CMK (cell line): ENCODE results near the gene MTA1.
A peak's percentile ranks its signal among the peaks of the same experiment; 100 is the strongest.

Source experiments
- DNase-seq: peaks from one replicate; pipeline ENCODE4 v3.0.0-alpha.2; 2010; ENCODE audit warnings: low read depth

The MTA1 gene

GRCh38 chr14:105476831-105477659 lies 57.4 kb downstream of the MTA1 start:
- DNase-seq, result no peak

- DNase-seq, result peak; percentile 87
Measured at GRCh38 chr14:105477660-105478397, 58.2 kb downstream of the MTA1 start.

GRCh38 chr14:105478398-105479251 lies 59.0 kb downstream of the MTA1 start:
- DNase-seq, result no peak

- no peak for DNase-seq
Measured at GRCh38 chr14:105479431-105480158, 60.0 kb downstream of the MTA1 start.

- no peak for DNase-seq
Measured at GRCh38 chr14:105480199-105480746, 60.6 kb downstream of the MTA1 start.

GRCh38 chr14:105480807-105481801 lies 61.5 kb downstream of the MTA1 start:
- DNase-seq, result no peak

- DNase-seq, result peak; percentile 65
Measured at GRCh38 chr14:105481886-105482457, 62.3 kb downstream of the MTA1 start.

GRCh38 chr14:105482486-105483110 lies 63.0 kb downstream of the MTA1 start:
- no peak for DNase-seq

- DNase-seq, result no peak
Measured at GRCh38 chr14:105483300-105484068, 63.9 kb downstream of the MTA1 start.

- DNase-seq, result no peak
Measured at GRCh38 chr14:105484069-105484996, 64.7 kb downstream of the MTA1 start.

- DNase-seq, result no peak
Measured at GRCh38 chr14:105484997-105485393, 65.4 kb downstream of the MTA1 start.

GRCh38 chr14:105485739-105486162 lies 66.1 kb downstream of the MTA1 start:
- no peak for DNase-seq

- DNase-seq, result no peak
Measured at GRCh38 chr14:105486163-105486973, 66.7 kb downstream of the MTA1 start, which contains the start of gene CRIP1. Gene CRIP1, plus strand, starts transcription at chr14:105486886. Its CDS starts 374 bp downstream, at chr14:105487260.

GRCh38 chr14:105486974-105487448 lies 67.4 kb downstream of the MTA1 start:
- DNase-seq, result no peak

- no peak for DNase-seq
Measured at GRCh38 chr14:105487449-105487985, 67.9 kb downstream of the MTA1 start.
